ENCODE results near the gene ACOX2.

DNA sequence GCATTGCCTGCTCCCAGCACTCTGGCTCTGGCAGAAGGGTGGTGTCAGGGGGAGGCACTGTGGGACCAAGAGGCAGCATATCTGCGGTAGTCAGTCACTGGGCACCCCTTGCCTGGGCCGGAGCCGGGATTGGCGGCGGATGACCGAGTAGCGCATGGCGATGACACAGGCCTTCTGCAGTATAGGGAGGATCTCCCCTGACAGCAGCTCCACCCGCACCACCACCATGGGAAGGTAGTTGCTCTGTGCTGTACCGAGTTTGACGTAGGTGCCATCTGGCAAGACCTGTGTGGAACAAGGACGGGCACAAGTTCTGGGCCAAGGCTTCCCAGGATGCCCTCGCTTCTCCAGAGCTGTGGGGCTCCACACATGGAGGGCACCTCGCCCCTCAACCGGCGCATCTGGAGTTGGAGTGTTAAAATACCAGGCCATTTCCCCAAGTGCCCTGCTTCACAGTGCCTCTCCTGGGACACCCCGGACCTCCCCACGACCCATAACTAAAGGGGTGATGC is 6.6 kb downstream of the ACOX2 start:
- TF ChIP-seq POLR2AphosphoS5 (IDR thresholded peaks at IDR 0.05; ENCODE audit: insufficient read depth, low read depth, low read length), result no peak
- TF ChIP-seq POLR2A (IDR thresholded peaks at IDR 0.05; ENCODE audit: low read depth, low read length), result no peak
- TF ChIP-seq, protein P1, sequence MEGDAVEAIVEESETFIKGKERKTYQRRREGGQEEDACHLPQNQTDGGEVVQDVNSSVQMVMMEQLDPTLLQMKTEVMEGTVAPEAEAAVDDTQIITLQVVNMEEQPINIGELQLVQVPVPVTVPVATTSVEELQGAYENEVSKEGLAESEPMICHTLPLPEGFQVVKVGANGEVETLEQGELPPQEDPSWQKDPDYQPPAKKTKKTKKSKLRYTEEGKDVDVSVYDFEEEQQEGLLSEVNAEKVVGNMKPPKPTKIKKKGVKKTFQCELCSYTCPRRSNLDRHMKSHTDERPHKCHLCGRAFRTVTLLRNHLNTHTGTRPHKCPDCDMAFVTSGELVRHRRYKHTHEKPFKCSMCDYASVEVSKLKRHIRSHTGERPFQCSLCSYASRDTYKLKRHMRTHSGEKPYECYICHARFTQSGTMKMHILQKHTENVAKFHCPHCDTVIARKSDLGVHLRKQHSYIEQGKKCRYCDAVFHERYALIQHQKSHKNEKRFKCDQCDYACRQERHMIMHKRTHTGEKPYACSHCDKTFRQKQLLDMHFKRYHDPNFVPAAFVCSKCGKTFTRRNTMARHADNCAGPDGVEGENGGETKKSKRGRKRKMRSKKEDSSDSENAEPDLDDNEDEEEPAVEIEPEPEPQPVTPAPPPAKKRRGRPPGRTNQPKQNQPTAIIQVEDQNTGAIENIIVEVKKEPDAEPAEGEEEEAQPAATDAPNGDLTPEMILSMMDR (IDR thresholded peaks at IDR 0.05; ENCODE audit: extremely low read depth in 1 of 2, insufficient read depth in 1 of 2, low read depth in 1 of 2, low read length in 2 of 2), result no peak
- no peak for TF ChIP-seq EZH2 (IDR thresholded peaks at IDR 0.05; ENCODE audit: borderline replicate concordance, low read depth, low read length, severe bottlenecking)
- no peak for TF ChIP-seq GATA2 (IDR thresholded peaks at IDR 0.05; ENCODE audit: insufficient read depth, insufficient read length, low read depth, low read length)
